SIG-M5 treated with dmso at 0.1 percent for 504 hours (cell line): ENCODE data around the gene DDX47.
A peak's percentile ranks its signal among the peaks of the same experiment; 100 is the strongest.
"Not testable (repeated sequence)": the region's sequence is repeated elsewhere in the genome, so short reads cannot be mapped to it uniquely, and the experiment has no call there.

ENCODE experiments used
- DNase-seq: peaks from one replicate; lab custom pipeline; 2025; ENCODE audit not compliant: unreplicated experiment; lab: John Stamatoyannopoulos, UW

Gene DDX47

DNA sequence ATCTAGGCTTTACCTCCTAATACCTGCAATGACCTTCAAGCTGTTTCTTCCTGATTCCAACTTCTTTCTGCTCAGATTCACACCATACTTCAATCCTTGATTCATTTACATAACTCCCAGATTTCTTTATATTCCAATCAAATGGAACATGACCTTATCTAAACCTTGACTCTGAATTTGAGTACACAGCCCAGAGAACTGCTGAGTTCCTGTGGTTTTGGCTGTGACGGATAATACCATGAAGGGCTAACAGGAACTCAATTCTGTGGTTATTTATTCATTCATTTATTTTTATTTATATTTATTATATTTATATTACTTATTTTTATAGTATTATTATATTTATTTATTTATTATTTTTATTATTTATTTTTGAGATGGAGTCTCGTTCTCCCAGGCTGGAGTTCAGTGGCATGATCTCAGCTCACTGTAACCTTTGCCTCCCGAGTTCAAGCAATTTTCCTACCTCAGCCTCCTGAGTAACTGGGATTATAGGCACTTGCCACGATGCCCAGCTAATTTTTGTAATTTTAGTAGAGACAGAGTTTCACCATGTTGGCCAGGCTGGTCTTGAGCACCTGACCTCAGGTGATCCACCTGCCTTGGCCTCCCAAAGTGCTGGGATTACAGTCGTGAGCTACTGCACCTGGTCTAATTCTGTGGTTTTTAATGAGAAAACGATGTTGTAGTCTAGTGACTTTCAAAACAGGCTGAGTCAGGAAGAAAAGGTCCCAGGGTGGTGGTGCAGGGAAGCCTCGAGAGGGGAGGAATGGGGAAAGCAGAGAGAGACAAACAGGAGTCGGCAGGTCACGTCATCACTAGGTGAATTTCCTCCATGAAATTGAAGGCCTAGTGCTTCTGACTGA lies 16.0 kb upstream of the DDX47 start:
- no peak for DNase-seq

- no peak for DNase-seq
Observed at GRCh38 chr12:12797794-12798152, 15.4 kb upstream of the DDX47 start.

- no peak for DNase-seq
Observed at GRCh38 chr12:12798480-12798879, 14.7 kb upstream of the DDX47 start.

- no peak for DNase-seq
Observed at GRCh38 chr12:12799163-12799920, 13.8 kb upstream of the DDX47 start.

DNA sequence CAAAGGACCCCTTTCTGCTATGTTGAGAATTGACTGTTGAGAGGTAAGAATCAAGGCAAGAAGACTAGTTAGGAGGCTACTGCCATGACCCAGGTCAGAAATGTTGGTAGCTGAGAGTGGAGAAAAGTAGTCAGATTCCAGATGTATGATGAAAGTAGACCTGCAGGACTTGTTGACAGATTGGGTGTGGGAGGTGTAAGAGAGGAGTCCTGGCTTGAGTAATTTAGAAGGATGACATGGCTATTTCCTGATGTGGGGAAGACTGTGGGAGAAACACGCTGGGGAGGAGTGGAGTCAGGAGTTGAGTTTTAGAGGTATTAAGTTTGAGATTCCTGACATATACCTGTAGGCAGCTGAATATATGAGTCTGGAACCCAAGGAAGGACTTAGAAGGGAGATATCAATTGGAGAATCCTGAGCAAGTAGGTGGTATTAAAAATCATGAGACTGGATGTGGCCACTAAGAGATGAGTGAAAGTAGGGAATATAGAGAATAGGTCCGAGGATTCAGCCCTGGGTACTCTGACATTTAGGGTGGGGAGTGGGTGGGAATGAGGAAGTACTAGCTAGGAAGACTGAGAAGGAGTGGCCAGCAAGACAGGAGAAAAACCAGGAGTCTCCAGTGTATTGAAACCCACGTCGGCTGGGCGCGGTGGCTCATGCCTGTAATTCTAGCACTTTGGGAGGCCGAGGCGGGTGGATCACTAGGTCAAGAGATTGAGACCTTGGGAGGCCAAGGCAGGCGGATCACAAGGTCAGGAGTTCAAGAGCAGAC lies 12.6 kb upstream of the DDX47 start:
- DNase-seq = no peak

DNA sequence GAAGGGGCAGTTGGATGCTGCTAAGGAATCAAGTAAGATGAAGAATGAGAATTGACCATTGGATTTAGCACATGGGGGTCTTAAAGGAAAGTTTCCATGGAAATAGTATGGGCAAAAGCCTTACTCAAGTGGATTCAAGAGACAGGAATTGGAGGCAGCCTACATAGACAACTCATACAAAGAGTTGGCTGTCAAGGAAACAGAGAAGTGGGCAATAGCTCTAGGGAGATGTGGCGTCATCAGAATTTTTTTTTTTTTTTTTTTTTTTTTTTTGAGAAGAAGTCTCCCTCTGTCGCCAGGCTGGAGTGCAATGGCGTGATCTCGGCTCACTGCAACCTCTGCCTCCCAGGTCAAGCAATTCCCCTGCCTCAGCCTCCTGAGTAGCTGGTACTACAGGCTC lies 11.5 kb upstream of the DDX47 start:
- peak; percentile 76 for DNase-seq

DNA sequence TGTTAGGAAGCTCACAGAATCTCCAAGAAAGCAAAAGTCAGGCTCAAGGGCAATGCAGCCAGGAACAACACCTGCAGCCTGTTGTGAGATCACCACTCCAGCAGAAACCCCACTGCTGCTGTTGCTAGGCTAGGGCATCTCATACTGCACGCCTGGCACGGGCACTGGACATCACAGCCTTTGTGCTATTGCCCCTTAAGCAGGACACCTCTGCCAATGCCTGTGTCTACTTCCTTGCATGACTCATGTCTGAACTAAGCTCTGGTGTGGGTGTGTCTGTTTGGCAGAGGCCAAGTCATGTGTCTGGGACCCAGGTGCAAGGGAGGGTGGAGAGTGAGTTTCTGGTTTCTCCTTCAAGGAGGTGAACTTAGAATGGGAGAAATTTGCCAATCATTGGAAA lies 10.0 kb upstream of the DDX47 start:
- peak; percentile 81 for DNase-seq

DNA sequence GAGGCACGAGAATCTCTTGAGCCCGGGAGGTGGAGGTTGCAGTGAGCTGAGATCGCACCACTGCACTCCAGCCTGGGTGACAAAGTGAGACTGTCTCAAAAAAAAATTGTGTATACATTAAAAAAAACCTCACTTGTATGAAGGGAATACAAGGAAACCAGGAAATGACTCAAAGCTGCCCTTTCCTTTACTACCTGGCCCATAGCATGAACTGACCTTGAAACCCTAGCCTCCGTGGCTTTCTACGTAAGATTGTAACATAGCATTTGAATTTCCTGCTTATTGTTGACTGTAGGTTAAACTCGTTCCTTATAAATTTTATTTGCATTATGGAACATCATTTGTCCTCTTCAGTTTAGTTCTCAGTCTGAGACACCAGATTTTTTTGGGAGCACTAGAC lies 9.1 kb upstream of the DDX47 start:
- peak; percentile 36 for DNase-seq

- DNase-seq = peak; percentile 34
Observed at GRCh38 chr12:12804432-12804886, 8.7 kb upstream of the DDX47 start.

DNA sequence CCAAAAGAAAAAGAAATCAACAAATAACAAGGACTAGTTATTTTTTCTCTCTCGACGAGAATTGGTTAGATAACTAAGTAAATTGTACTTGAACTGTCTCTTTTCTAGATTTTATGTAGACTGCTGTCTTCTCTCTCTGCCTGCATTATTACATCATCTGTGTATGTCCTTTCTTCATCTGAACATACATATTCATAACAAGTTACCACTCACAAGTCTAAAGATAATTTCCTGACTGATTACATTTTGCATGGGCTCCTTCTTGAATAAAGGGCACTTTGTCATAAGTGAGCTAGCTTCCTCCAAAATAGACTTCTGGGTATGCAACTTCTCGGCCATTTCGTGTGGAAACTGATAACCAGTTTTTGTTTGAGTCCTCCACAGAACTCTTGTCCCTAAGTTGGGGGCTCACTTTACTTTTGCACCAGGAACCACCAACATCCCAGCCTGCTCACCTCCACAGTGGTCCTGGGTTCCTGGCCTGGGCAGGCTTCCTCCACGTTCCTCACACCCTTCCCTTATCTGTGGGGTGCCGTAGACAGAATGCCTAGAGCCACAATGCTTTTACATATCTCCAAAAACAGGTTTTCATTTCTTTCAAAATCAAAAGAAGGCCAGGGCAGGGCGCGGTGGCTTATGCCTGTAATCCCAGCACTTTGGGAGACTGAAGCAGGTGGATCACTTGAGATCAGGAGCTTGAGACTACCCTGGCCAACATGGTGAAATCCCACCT lies 6.2 kb upstream of the DDX47 start:
- no peak for DNase-seq

DNA sequence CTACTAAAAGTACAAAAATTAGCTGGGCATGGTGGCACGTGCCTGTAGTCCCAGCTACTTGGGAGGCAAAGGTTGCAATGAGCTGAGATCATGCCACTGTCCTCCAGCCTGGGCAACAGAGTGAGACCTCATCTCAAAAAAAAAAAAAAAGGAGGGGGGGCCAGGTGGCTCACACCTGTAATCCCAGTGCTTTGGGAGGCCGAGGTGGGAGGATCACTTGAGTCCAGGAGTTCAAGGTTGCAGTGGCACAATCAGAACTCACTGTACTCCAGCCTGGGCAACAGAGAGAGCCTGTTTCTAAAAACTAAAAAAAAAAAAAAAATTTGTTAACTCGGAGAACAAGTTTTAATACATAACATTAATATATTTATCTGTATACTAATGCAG lies 5.6 kb upstream of the DDX47 start:
- DNase-seq = not testable (repeated sequence)

- DNase-seq = no peak
Observed at GRCh38 chr12:12807970-12808702, 5.0 kb upstream of the DDX47 start.

DNA sequence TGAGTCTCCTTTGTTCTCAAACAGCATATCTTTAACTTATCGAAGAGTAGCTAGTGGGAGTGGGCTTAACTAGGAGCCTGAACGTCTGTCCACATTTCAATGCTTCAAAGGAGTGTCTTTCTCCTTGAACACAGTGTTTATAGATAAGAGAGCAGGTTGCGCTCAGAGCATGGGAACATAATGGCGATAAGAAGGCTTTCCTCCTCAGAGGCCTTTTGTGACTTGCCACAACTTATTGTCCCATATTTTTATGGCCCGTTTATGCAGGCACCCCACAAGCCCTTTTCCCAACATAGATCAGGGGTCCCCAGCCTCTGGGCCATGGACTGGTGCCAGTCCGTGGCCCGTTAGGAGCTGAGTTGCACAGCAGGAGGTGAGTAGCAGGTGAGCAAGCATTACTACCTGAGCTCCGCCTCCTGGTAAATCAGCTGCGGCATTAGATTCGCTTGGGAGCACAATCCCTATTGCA lies 2.6 kb upstream of the DDX47 start:
- no peak for DNase-seq

DNA sequence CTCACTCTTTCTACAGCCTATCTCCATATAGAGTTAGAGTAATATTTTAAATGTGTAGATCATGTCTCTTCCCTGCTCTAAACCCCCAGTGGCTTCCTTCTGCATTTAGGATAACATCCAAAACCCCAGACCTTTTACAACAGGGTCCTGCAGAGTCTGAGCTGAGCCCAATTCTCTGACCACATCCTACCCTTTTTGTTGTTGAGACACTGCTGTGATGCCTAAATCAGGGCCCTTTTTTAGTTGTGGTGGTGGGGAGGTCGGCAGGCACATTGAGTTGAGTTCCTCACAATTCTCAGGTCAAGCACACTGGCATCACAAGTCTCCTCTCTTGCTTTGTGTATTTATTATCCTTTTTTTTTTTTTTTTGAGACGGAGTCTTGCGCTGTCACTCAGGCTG lies 1.8 kb upstream of the DDX47 start:
- no peak for DNase-seq

GRCh38 chr12:12812174-12812573 lies 972 bp upstream of the DDX47 start:
- DNase-seq = no peak

- no peak for DNase-seq
Observed at GRCh38 chr12:12812618-12813119, 477 bp upstream of the DDX47 start.

- peak; percentile 78 for DNase-seq
Observed at GRCh38 chr12:12817616-12818015, 4.5 kb downstream of the DDX47 start.

GRCh38 chr12:12818701-12819100 lies 5.6 kb downstream of the DDX47 start:
- DNase-seq = no peak

DNA sequence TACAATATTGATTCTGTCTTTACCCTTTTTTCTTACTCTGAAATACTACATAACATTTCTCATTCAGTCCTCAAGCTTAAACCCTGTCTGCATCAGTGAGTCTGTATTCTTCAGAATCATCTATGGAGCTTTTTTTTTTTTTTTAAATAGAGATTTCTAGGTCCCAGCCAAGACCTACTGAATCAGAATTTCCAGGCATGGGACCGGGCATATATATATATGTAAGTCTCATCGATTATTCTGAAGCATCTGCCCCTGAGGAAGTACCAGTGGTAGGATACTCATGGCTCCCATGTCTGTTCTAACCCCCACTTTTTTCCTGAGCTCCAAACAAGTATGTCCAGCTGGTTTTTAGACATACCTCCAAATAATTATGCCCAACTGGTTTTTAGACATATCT lies 6.1 kb downstream of the DDX47 start:
- no peak for DNase-seq

- no peak for DNase-seq
Observed at GRCh38 chr12:12819752-12820311, 6.7 kb downstream of the DDX47 start.
